Measurements from ENCODE around the gene TTC9C. TPM values are rescaled to one million over a fixed set of nuclear protein-coding genes. Genes with fewer than 3 reads are reported as not detected.
"Not testable (repeated sequence)": the region's sequence is repeated elsewhere in the genome, so short reads cannot be mapped to it uniquely, and the experiment has no call there.

The TTC9C gene
- total and polyA plus RNA-seq, 5 experiments from 2014 or later, result 8.5 to 47.6 (median 18.8) TPM

GRCh38 chr11:62752994-62753735 lies 24.9 kb downstream of the TTC9C start:
- no peaks in the 10 kb centered on the region for H3K9me3 Mint-ChIP-seq
- ATAC-seq (no peak), DNase-seq (no peak)
- H3K36me3 Mint-ChIP-seq, result peaks cover 0 to 20% (median 0%) of the 10 kb centered on the region in 3 donors
- POLR2A ChIA-PET, result interaction anchor here (0.5 to 6.6 kb wide), 42 partner anchors 9 to 1488 kb away, joined by 3 to 165 read pairs (median 8); partner anchors contain the start of genes B3GAT3, BSCL2, C11orf98 and CSKMT
- no peaks in the 10 kb centered on the region for H3K27me3 Mint-ChIP-seq
- peak overlapping the region; percentile 91 to 100 (median 97) for H3K4me3 Mint-ChIP-seq
- H3K27ac Mint-ChIP-seq, result peak overlapping the region; percentile 88 to 100 (median 99)
- peaks cover 11 to 47% (median 31%) of the 10 kb centered on the region in 4 donors for H3K4me1 Mint-ChIP-seq

- peak within 1 kb of the TSS; percentile 88 to 100 (median 99) for H3K27ac Mint-ChIP-seq
- H3K9me3 Mint-ChIP-seq, result no peaks in the 10 kb centered on the region
- peaks cover 0 to 16% (median 0%) of the 10 kb centered on the region in 3 donors for H3K36me3 Mint-ChIP-seq
- peak; percentile 93 to 100 (median 96) for DNase-seq
- H3K27me3 Mint-ChIP-seq, result no peaks in the 10 kb centered on the region
- H3K4me3 Mint-ChIP-seq, result peak within 1 kb of the TSS; percentile 91 to 100 (median 97)
- ATAC-seq, result peak; percentile 95 to 96
- H3K4me1 Mint-ChIP-seq, result peaks cover 8 to 43% (median 28%) of the 10 kb centered on the region in 4 donors
- POLR2A ChIA-PET, result interaction anchor here (0.5 to 6.6 kb wide), 52 partner anchors 8 to 1487 kb away, joined by 3 to 165 read pairs (median 5); partner anchors contain the start of genes B3GAT3, BSCL2, C11orf98 and CSKMT
Observed at GRCh38 chr11:62753736-62754603, 25.7 kb downstream of the TTC9C start, which contains the start of gene ZBTB3. Gene ZBTB3 (minus strand): TSS chr11:62754160. CDS start chr11:62753664, 496 bp downstream.

GRCh38 chr11:62755086-62755615 lies 26.9 kb downstream of the TTC9C start:
- peaks cover 6 to 32% (median 23%) of the 10 kb centered on the region in 4 donors for H3K4me1 Mint-ChIP-seq
- H3K27me3 Mint-ChIP-seq, result no peaks in the 10 kb centered on the region
- no peaks in the 10 kb centered on the region for H3K9me3 Mint-ChIP-seq
- peak overlapping the region in 8 of 10 donors; percentile 6 to 100 (median 68) for H3K27ac Mint-ChIP-seq
- peaks cover 0 to 9% (median 0%) of the 10 kb centered on the region in 3 donors for H3K36me3 Mint-ChIP-seq
- POLR2A ChIA-PET, result interaction anchor here (0.6 to 6.6 kb wide), 16 partner anchors 9 to 181 kb away, joined by 3 to 165 read pairs (median 10); partner anchors contain the start of genes BSCL2, C11orf98, CSKMT and EEF1G
- peak overlapping the region; percentile 3 to 97 (median 62) for H3K4me3 Mint-ChIP-seq
- no peak for DNase-seq
- no peak for ATAC-seq

- no peaks in the 10 kb centered on the region for H3K27me3 Mint-ChIP-seq
- POLR2A ChIA-PET, result interaction anchor here (0.5 to 5.9 kb wide), 7 partner anchors 12 to 106 kb away, joined by 3 to 75 read pairs (median 3); partner anchors contain the start of genes HNRNPUL2 and TAF6L
- H3K36me3 Mint-ChIP-seq, result peaks cover 0 to 6% (median 0%) of the 10 kb centered on the region in 3 donors
- H3K4me3 Mint-ChIP-seq, result no peak overlapping the region
- H3K4me1 Mint-ChIP-seq, result peaks cover 14 to 34% (median 31%) of the 10 kb centered on the region in 4 donors
- DNase-seq (no peak), ATAC-seq (no peak)
- no peaks in the 10 kb centered on the region for H3K9me3 Mint-ChIP-seq
- peak overlapping the region in 1 of 10 donors; percentile 20 for H3K27ac Mint-ChIP-seq
Observed at GRCh38 chr11:62757846-62758788, 29.8 kb downstream of the TTC9C start.

GRCh38 chr11:62760867-62761227 lies 32.6 kb downstream of the TTC9C start:
- peak overlapping the region in 9 of 10 donors; percentile 90 to 99 (median 97) for H3K4me3 Mint-ChIP-seq
- POLR2A ChIA-PET, result interaction anchor here (0.5 to 5.9 kb wide), 25 partner anchors 7 to 169 kb away, joined by 3 to 85 read pairs (median 6); partner anchors contain the start of genes C11orf98, CSKMT, GANAB and HNRNPUL2
- H3K27me3 Mint-ChIP-seq, H3K9me3 Mint-ChIP-seq, DNase-seq, ATAC-seq: not testable (repeated sequence)
- H3K27ac Mint-ChIP-seq, result peak overlapping the region in 9 of 10 donors; percentile 53 to 99 (median 98)
- H3K4me1 Mint-ChIP-seq, result peaks cover 12 to 36% (median 26%) of the 10 kb centered on the region in 4 donors
- peaks cover 0 to 19% (median 1%) of the 10 kb centered on the region in 3 donors for H3K36me3 Mint-ChIP-seq

GRCh38 chr11:62770778-62771143 lies 42.5 kb downstream of the TTC9C start:
- POLR2A ChIA-PET, result interaction anchor here (0.6 to 6.2 kb wide), 23 partner anchors 10 to 197 kb away, joined by 3 to 75 read pairs (median 4); partner anchors contain the start of genes BSCL2, C11orf98, CSKMT and EEF1G
- ATAC-seq (peak in 1 of 2 donors; percentile 10), DNase-seq (no peak)
- H3K27me3 Mint-ChIP-seq, result no peaks in the 10 kb centered on the region
- H3K4me1 Mint-ChIP-seq, result peaks cover 19 to 37% (median 32%) of the 10 kb centered on the region in 4 donors
- no peaks in the 10 kb centered on the region for H3K9me3 Mint-ChIP-seq
- peaks cover 0 to 24% (median 4%) of the 10 kb centered on the region in 3 donors for H3K36me3 Mint-ChIP-seq
- peak overlapping the region; percentile 89 to 98 (median 96) for H3K27ac Mint-ChIP-seq
- peak overlapping the region; percentile 84 to 99 (median 96) for H3K4me3 Mint-ChIP-seq

- POLR2A ChIA-PET, result interaction anchor here (0.7 to 6.2 kb wide), 24 partner anchors 7 to 197 kb away, joined by 3 to 75 read pairs (median 4); partner anchors contain the start of genes BSCL2, C11orf98, CSKMT and EEF1G
- H3K27ac Mint-ChIP-seq, result peak within 1 kb of the TSS; percentile 89 to 98 (median 96)
- peak within 1 kb of the TSS; percentile 84 to 99 (median 96) for H3K4me3 Mint-ChIP-seq
- H3K4me1 Mint-ChIP-seq, result peaks cover 15 to 34% (median 32%) of the 10 kb centered on the region in 4 donors
- ATAC-seq, result peak; percentile 82 to 94
- no peaks in the 10 kb centered on the region for H3K9me3 Mint-ChIP-seq
- H3K36me3 Mint-ChIP-seq, result peaks cover 0 to 22% (median 2%) of the 10 kb centered on the region in 3 donors
- peak; percentile 78 to 93 (median 83) for DNase-seq
- H3K27me3 Mint-ChIP-seq, result no peaks in the 10 kb centered on the region
Observed at GRCh38 chr11:62771144-62772021, 43.1 kb downstream of the TTC9C start, which contains the start of gene TAF6L. Gene TAF6L (plus strand): TSS chr11:62771396. CDS start chr11:62775784, 4,388 bp downstream.

GRCh38 chr11:62774407-62774806 lies 46.1 kb downstream of the TTC9C start:
- POLR2A ChIA-PET, result interaction anchor here (1.3 to 3.7 kb wide), 4 partner anchors 12 to 65 kb away, joined by 3 to 24 read pairs (median 6); partner anchors contain the start of genes POLR2G, TMEM179B and ZBTB3
- H3K27ac Mint-ChIP-seq, result no peak overlapping the region
- ATAC-seq (no peak), DNase-seq (no peak)
- no peak overlapping the region for H3K4me3 Mint-ChIP-seq
- H3K4me1 Mint-ChIP-seq, result peaks cover 18 to 36% (median 33%) of the 10 kb centered on the region in 4 donors
- no peaks in the 10 kb centered on the region for H3K27me3 Mint-ChIP-seq
- H3K9me3 Mint-ChIP-seq, result no peaks in the 10 kb centered on the region
- H3K36me3 Mint-ChIP-seq, result peaks cover 0 to 35% (median 2%) of the 10 kb centered on the region in 3 donors

- DNase-seq, result no peak
- Mint-ChIP-seq H3K4me1 (peaks cover 12 to 25% (median 21%) of the 10 kb centered on the region in 4 donors), H3K27ac (peak overlapping the region in 4 of 10 donors; percentile 17 to 51 (median 32)), H3K9me3 (no peaks in the 10 kb centered on the region), H3K27me3 (no peaks in the 10 kb centered on the region), H3K4me3 (peak overlapping the region in 1 of 10 donors; percentile 36), H3K36me3 (peaks cover 0 to 38% (median 2%) of the 10 kb centered on the region in 3 donors)
- POLR2A ChIA-PET, result interaction anchor here (0.6 to 3.7 kb wide), 8 partner anchors 11 to 138 kb away, joined by 3 to 24 read pairs (median 4); partner anchors contain the start of genes POLR2G, TMEM179B and ZBTB3
- ATAC-seq, result no peak
Observed at GRCh38 chr11:62775646-62776045, 47.4 kb downstream of the TTC9C start.
